GM13976 (cell line): Measurements from ENCODE around the gene ZNF557.
"Not testable (repeated sequence)": the region's sequence is repeated elsewhere in the genome, so short reads cannot be mapped to it uniquely, and the experiment has no call there.

Experiments used
- DNase-seq: peaks from one replicate; pipeline ENCODE4 v3.0.0; 2012; ENCODE audit warnings: low spot score
- CTCF ChIP-seq: IDR thresholded peaks from 2 replicates; pipeline ENCODE4 v1.5.1; 2012; ENCODE audit warnings: borderline replicate concordance, mild to moderate bottlenecking; ENCODE audit not compliant: insufficient read depth; ENCODE audit errors: extremely low read depth, missing control alignments, control extremely low read depth
- in situ Hi-C: fragments of 300-500 bp; cut with MboI; formaldehyde crosslinking; loops from one replicate; pipeline ENCODE4 v1.12.0; 2022; ENCODE audit warnings: low sequenced_read_pairs, mixed read lengths, inconsistent platforms; ENCODE audit not compliant: unreplicated experiment

The ZNF557 gene

GRCh38 chr19:7069042-7069903 is at the start of gene ZNF557:
ZNF557 (plus strand) TSS chr19:7069703; CDS start chr19:7075075, 5,372 bp downstream.
- DNase-seq = peak; percentile 98
- no peak for TF ChIP-seq CTCF
- in situ Hi-C loops = no loop called here

- in situ Hi-C loops, DNase-seq: not testable (repeated sequence)
Measured at GRCh38 chr19:7021331-7021730, 48.2 kb upstream of the ZNF557 start, which contains the start of gene MBD3L2B. MBD3L2B (minus strand) TSS chr19:7021431; CDS start chr19:7021397, 34 bp downstream.

GRCh38 chr19:7028790-7029189 is 40.7 kb upstream of the ZNF557 start:
- DNase-seq, in situ Hi-C loops: not testable (repeated sequence)

- in situ Hi-C loops, DNase-seq: not testable (repeated sequence)
Measured at GRCh38 chr19:7030278-7030677, 39.2 kb upstream of the ZNF557 start, which contains the start of gene MBD3L5. MBD3L5 (plus strand) TSS chr19:7030578; CDS start chr19:7030612, 34 bp downstream.

GRCh38 chr19:7040079-7040478 is 29.4 kb upstream of the ZNF557 start, which contains the start of gene MBD3L4:
MBD3L4 (minus strand) TSS chr19:7040179; CDS start chr19:7040144, 35 bp downstream.
- in situ Hi-C loops, DNase-seq: not testable (repeated sequence)

- DNase-seq, in situ Hi-C loops: not testable (repeated sequence)
Measured at GRCh38 chr19:7041563-7041962, 27.9 kb upstream of the ZNF557 start.

- in situ Hi-C loops, DNase-seq: not testable (repeated sequence)
Measured at GRCh38 chr19:7049021-7049420, 20.5 kb upstream of the ZNF557 start, which contains the start of gene MBD3L2. MBD3L2 (plus strand) TSS chr19:7049321; CDS start chr19:7049374, 53 bp downstream.

GRCh38 chr19:7051421-7051820 is 18.1 kb upstream of the ZNF557 start:
- in situ Hi-C loops, DNase-seq: not testable (repeated sequence)

- DNase-seq, in situ Hi-C loops: not testable (repeated sequence)
Measured at GRCh38 chr19:7052896-7053295, 16.6 kb upstream of the ZNF557 start.

GRCh38 chr19:7054635-7055368 is 14.7 kb upstream of the ZNF557 start:
- in situ Hi-C loops, DNase-seq: not testable (repeated sequence)

GRCh38 chr19:7055679-7056078 is 13.8 kb upstream of the ZNF557 start:
- not testable (repeated sequence) for DNase-seq

GRCh38 chr19:7056371-7056770 is 13.1 kb upstream of the ZNF557 start:
- in situ Hi-C loops, DNase-seq: not testable (repeated sequence)

More at GRCh38 chr19:7055679-7056078, 13.8 kb upstream of the ZNF557 start:
- in situ Hi-C loops = not testable (repeated sequence)

- in situ Hi-C loops = not testable (repeated sequence)
Measured at GRCh38 chr19:7058576-7058975, 10.9 kb upstream of the ZNF557 start, which contains the start of gene MBD3L3. MBD3L3 (minus strand) TSS chr19:7058676; CDS start chr19:7058605, 71 bp downstream.

GRCh38 chr19:7059977-7060376 is 9.5 kb upstream of the ZNF557 start:
- in situ Hi-C loops = not testable (repeated sequence)

More at GRCh38 chr19:7058576-7058975, 10.9 kb upstream of the ZNF557 start, which contains the start of gene MBD3L3:
- DNase-seq = not testable (repeated sequence)

More at GRCh38 chr19:7059977-7060376, 9.5 kb upstream of the ZNF557 start:
- DNase-seq = not testable (repeated sequence)
